ENCODE data around the gene AUTS2. TPM values are rescaled to one million over a fixed set of nuclear protein-coding genes. Genes with fewer than 3 reads are reported as not detected.

The AUTS2 gene
- polyA plus RNA-seq, 1 donor (not counting 4 experiments of a cell fraction or from before 2014, with no cell fraction given), result 4.7 TPM

DNA sequence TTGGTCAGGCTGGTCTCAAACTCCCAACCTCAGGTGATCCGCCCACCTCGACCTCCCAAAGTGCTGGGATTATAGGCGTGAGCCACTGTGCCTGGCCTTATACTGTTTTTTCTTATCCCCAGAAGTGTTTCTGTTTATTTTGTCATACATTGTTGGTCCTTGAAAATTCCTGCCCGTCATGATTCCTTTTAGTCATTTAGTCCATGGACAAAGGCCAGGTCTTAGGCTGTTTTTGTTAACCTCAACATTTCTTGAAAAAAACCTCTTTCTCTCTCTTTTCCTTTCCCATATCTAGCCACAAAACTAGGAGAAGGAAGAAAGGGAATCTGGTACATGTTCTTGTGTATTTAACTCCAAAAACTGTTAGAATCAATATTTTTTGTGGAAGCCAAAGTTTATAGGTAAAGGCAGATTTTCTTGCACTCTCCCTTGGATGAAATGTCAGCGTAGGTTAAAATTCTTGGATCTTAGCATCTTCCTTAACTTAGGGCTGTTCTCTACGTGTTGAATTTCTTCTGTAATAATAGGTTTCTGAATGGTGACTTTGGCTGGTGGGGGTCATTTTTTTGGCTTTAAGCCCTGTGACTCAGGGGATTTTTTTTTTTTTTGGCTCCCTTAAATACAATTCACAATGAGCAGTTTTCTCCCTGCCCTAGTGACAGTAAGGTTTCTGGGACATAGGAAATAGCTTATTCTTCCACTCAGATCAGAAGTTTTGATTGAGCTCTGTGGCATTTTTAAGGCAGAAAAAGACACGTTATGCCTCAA, 500.8 kb downstream of the AUTS2 start:
- H4K20me1 ChIP-seq (ENCODE audit: control insufficient read depth, extremely low read depth, insufficient read depth, low read length), result no peaks in the 10 kb centered on the region
- no peak for TF ChIP-seq EZH2 (IDR thresholded peaks at IDR 0.05; ENCODE audit: low read length)
- TF ChIP-seq, protein P1, sequence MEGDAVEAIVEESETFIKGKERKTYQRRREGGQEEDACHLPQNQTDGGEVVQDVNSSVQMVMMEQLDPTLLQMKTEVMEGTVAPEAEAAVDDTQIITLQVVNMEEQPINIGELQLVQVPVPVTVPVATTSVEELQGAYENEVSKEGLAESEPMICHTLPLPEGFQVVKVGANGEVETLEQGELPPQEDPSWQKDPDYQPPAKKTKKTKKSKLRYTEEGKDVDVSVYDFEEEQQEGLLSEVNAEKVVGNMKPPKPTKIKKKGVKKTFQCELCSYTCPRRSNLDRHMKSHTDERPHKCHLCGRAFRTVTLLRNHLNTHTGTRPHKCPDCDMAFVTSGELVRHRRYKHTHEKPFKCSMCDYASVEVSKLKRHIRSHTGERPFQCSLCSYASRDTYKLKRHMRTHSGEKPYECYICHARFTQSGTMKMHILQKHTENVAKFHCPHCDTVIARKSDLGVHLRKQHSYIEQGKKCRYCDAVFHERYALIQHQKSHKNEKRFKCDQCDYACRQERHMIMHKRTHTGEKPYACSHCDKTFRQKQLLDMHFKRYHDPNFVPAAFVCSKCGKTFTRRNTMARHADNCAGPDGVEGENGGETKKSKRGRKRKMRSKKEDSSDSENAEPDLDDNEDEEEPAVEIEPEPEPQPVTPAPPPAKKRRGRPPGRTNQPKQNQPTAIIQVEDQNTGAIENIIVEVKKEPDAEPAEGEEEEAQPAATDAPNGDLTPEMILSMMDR (optimal IDR thresholded peaks at IDR 0.05 in 1 of 3, IDR thresholded peaks at IDR 0.05 in 1 of 3, conservative IDR thresholded peaks at IDR 0.05 in 1 of 3; ENCODE audit: extremely low read depth in 1 of 3, insufficient read depth in 2 of 3, low read length in 3 of 3), result no peak
- dilution Hi-C loops (cut with MboI; ENCODE audit: extremely low pct_ligation_motif_present, low sequenced_read_pairs), result no loop called here

DNA sequence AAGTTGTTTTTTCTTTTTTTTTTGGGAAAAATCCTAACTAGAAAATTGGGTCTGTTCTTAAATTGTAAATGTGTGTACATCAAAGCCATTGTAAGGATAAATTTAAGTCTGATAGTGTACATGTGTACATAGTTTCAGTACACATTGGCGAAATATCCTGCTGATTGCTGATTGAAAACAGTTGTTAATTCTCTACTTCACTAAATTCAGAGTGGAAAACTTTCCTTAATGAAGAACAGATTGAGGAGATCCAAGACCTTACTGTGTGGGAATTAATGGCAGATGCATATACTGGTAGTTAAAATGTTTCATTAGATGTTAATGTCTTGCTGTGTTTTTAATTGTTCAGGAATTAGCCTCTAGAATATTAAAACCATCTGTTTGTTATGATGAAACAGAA, 506.0 kb downstream of the AUTS2 start:
- H3K9ac ChIP-seq (ENCODE audit: control insufficient read depth, extremely low read depth, insufficient read depth, low read length), result no peak overlapping the region
- no peaks in the 10 kb centered on the region for H3K36me3 ChIP-seq (ENCODE audit: control insufficient read depth in 2 of 2, extremely low read depth in 1 of 2, insufficient read depth in 2 of 2, low read length in 2 of 2)
- H3K27me3 ChIP-seq (ENCODE audit: control insufficient read depth, extremely low read depth, insufficient read depth, low read length), result no peaks in the 10 kb centered on the region
- no peak for TF ChIP-seq EZH2 (IDR thresholded peaks at IDR 0.05; ENCODE audit: low read length)
- TF ChIP-seq, protein P1 (optimal IDR thresholded peaks at IDR 0.05 in 1 of 3, IDR thresholded peaks at IDR 0.05 in 1 of 3, conservative IDR thresholded peaks at IDR 0.05 in 1 of 3; ENCODE audit: extremely low read depth in 1 of 3, insufficient read depth in 2 of 3, low read length in 3 of 3), result no peak
- H3K79me2 ChIP-seq (ENCODE audit: control insufficient read depth, insufficient read depth, low read length), result no peaks in the 10 kb centered on the region
- no peak for FAIRE-seq
- H4K20me1 ChIP-seq (ENCODE audit: control insufficient read depth, extremely low read depth, insufficient read depth, low read length), result no peaks in the 10 kb centered on the region
- no peak overlapping the region for H2AFZ ChIP-seq (ENCODE audit: control insufficient read depth, low read length)
- dilution Hi-C loops (cut with MboI; ENCODE audit: extremely low pct_ligation_motif_present, low sequenced_read_pairs), result no loop called here
- H3K27ac ChIP-seq (ENCODE audit: control insufficient read depth, insufficient read depth, low read length), result no peak overlapping the region
- no peak overlapping the region for H3K4me3 ChIP-seq (ENCODE audit: control insufficient read depth in 2 of 3, extremely low read depth in 1 of 3, insufficient read depth in 2 of 3, low read depth in 1 of 3, low read length in 3 of 3)
- no peak for DNase-seq (ENCODE audit: low read depth, low spot score)
- H3K9me3 ChIP-seq (ENCODE audit: control insufficient read depth, low read depth, low read length), result no peaks in the 10 kb centered on the region
- H3K4me2 ChIP-seq (ENCODE audit: control insufficient read depth, extremely low read depth, insufficient read depth, low read depth, low read length), result no peak overlapping the region
- H3K4me1 ChIP-seq (ENCODE audit: control insufficient read depth, extremely low read depth, insufficient read depth, low read length), result no peaks in the 10 kb centered on the region
- H3K9me1 ChIP-seq (ENCODE audit: control insufficient read depth, extremely low read depth, insufficient read depth, low read length), result no peaks in the 10 kb centered on the region

More for the DNA sequence above, 500.8 kb downstream of the AUTS2 start:
- Histone ChIP-seq H3K27me3 (ENCODE audit: control insufficient read depth, extremely low read depth, insufficient read depth, low read length) (no peaks in the 10 kb centered on the region), H3K4me3 (ENCODE audit: control insufficient read depth in 2 of 3, extremely low read depth in 1 of 3, insufficient read depth in 2 of 3, low read depth in 1 of 3, low read length in 3 of 3) (no peak overlapping the region), H3K9ac (ENCODE audit: control insufficient read depth, extremely low read depth, insufficient read depth, low read length) (no peak overlapping the region), H3K79me2 (ENCODE audit: control insufficient read depth, insufficient read depth, low read length) (no peaks in the 10 kb centered on the region), H3K36me3 (ENCODE audit: control insufficient read depth in 2 of 2, extremely low read depth in 1 of 2, insufficient read depth in 2 of 2, low read length in 2 of 2) (no peaks in the 10 kb centered on the region), H3K27ac (ENCODE audit: control insufficient read depth, insufficient read depth, low read length) (no peak overlapping the region), H3K4me2 (ENCODE audit: control insufficient read depth, extremely low read depth, insufficient read depth, low read depth, low read length) (no peak overlapping the region), H3K4me1 (ENCODE audit: control insufficient read depth, extremely low read depth, insufficient read depth, low read length) (no peaks in the 10 kb centered on the region), H3K9me3 (ENCODE audit: control insufficient read depth, low read depth, low read length) (no peaks in the 10 kb centered on the region), H3K9me1 (ENCODE audit: control insufficient read depth, extremely low read depth, insufficient read depth, low read length) (no peaks in the 10 kb centered on the region), H2AFZ (ENCODE audit: control insufficient read depth, low read length) (no peak overlapping the region)
- DNase-seq (ENCODE audit: low read depth, low spot score) (no peak), FAIRE-seq (no peak)
